Heart right ventricle (tissue), 16 donors: Measurements from ENCODE around the gene GPR78. TPM values are rescaled to one million over a fixed set of nuclear protein-coding genes. Genes with fewer than 3 reads are reported as not detected.

Experiments used
- ATAC-seq, 8 donors: fragments of 200-7000 bp; cut with Tn5 transposase; one replicate each; pipeline ENCODE4 v1.9.1; 2020; ENCODE audit warnings: mild to moderate bottlenecking in 8 of 8, moderate library complexity in 8 of 8, moderate number of reproducible peaks in 1 of 8
- DNase-seq, 2 donors: peaks; one replicate each; pipeline ENCODE4 v3.0.0-alpha.2; 2020
- H3K27ac ChIP-seq, 10 donors: fragments of 200-600 bp; sonication (generic) in 2 of 10; one replicate each; pipeline versions ENCODE4 v1.5.0 to v1.8.0; 2020 to 2022; ENCODE audit warnings: mild to moderate bottlenecking in 3 of 10
- H3K27me3 ChIP-seq, 7 donors: fragments of 200-600 bp; one replicate each; pipeline ENCODE4 v1.8.0; 2021 to 2022; ENCODE audit warnings: mild to moderate bottlenecking in 2 of 7
- H3K36me3 ChIP-seq, 9 donors: fragments of 200-600 bp; sonication (generic) in 1 of 9; one replicate each; pipeline versions ENCODE4 v1.5.0 to v1.8.0; 2020 to 2022; ENCODE audit warnings: mild to moderate bottlenecking in 2 of 9
- H3K4me1 ChIP-seq, 9 donors: fragments of 200-600 bp; sonication (generic) in 1 of 9; one replicate each; pipeline versions ENCODE4 v1.5.0 to v1.8.0; 2020 to 2022; ENCODE audit warnings: mild to moderate bottlenecking in 4 of 9
- H3K4me3 ChIP-seq, 10 donors: fragments of 200-600 bp; sonication (generic) in 2 of 10; one replicate each; pipeline versions ENCODE4 v1.5.0 to v1.8.0; 2020 to 2022; ENCODE audit warnings: mild to moderate bottlenecking in 7 of 10, moderate library complexity in 2 of 10
- H3K9me3 ChIP-seq, 11 donors: fragments of 200-600 bp in 10 of 11; sonication (generic) in 2 of 11; one replicate each; pipeline versions ENCODE4 v1.5.0 to v1.8.0; 2013 to 2022; ENCODE audit warnings: mild to moderate bottlenecking in 2 of 11, control low read depth in 1 of 11, moderate library complexity in 1 of 11
- CTCF ChIP-seq, 9 donors: fragments of 200-600 bp; sonication (generic) in 2 of 9; IDR thresholded peaks; one replicate each; pipeline versions ENCODE4 v1.5.0 to v1.8.0; 2021 to 2022; ENCODE audit warnings: antibody characterized with exemption in 9 of 9, mild to moderate bottlenecking in 5 of 9, moderate library complexity in 1 of 9
- WGBS, 2 donors: extraction: QIAGEN DNeasy Blood & Tissue Kit; methylation state at CpG; one replicate each; pipeline ENCODE4 v1.1.7; 2013; ENCODE audit warnings: inconsistent platforms in 1 of 2; 5-methylcytosine and 5-hydroxymethylcytosine counted together
- intact Hi-C, 10 donors: fragments of 100-400 bp; cut with DNase I; formaldehyde crosslinking; loops; one replicate each; pipeline versions ENCODE4 v1.11.1 to v1.14.2; 2022
- polyA plus RNA-seq, 2 donors: library from polyadenylated mRNA; stranded (reverse); fragments of 200-250 nt; gene quantifications; one replicate each; pipeline ENCODE4 v1.2.3, GENCODE V29; 2013
- total RNA-seq, 10 donors: library from RNA; stranded (reverse); fragmentation: NEBNext Ultra II Directional in 3 of 10; extraction: Animal tissue kit (Norgen Biotek cat#: 25700) in 3 of 10; gene quantifications; one replicate each; pipeline versions ENCODE4 v1.2.1 to v1.2.4, GENCODE V29; 2021 to 2023
- donor health status: Arrhythmogenic right ventricular cardiomyopathy.
- donor health status: ischemic (EF 13 %, LVEDD 7.1; RV severe dilation, severe dysfunction).
- donor health status: healthy with polysubstance abuse.
- donor health status: DM: no; HTN: yes; CAD: no.
- donor health status: DM: no; HTN: no; CAD: no.
- donor health status: ischemic (EF 25% LVEDD 6.9; RV normal size, moderate dysfunction).
- donor health status: ischemic (EF 25% LVEDD 5.7; RV mildly dilated, moderate dysfunction).
- donor health status: healthy.
- donor health status: DM: yes; HTN: yes; CAD: no.
- donor health status: Ischemic cardiomyopathy.
- donor health status: ischemic (EF 35%, LVEDD 5.7; RV mildly dilated, moderate dysfunction).
- donor health status: nonischemic (EF 11% LVEDD 7.7; RV severe dilation, severe dysfunction).
- donor health status: DM: yes; HTN: yes; CAD: no.
- donor health status: PGD.
- donor health status: ischemic (EF 29% LVEDD 5.4; RV normal size, mild dysfunction).
- donor health status: nonischemic (EF 23%, LVEDD 6.1; RV moderate dilation, normal function).

Gene GPR78
- total and polyA plus RNA-seq, 12 donors, result 0.01 to 0.12 TPM; not detected in 10

DNA sequence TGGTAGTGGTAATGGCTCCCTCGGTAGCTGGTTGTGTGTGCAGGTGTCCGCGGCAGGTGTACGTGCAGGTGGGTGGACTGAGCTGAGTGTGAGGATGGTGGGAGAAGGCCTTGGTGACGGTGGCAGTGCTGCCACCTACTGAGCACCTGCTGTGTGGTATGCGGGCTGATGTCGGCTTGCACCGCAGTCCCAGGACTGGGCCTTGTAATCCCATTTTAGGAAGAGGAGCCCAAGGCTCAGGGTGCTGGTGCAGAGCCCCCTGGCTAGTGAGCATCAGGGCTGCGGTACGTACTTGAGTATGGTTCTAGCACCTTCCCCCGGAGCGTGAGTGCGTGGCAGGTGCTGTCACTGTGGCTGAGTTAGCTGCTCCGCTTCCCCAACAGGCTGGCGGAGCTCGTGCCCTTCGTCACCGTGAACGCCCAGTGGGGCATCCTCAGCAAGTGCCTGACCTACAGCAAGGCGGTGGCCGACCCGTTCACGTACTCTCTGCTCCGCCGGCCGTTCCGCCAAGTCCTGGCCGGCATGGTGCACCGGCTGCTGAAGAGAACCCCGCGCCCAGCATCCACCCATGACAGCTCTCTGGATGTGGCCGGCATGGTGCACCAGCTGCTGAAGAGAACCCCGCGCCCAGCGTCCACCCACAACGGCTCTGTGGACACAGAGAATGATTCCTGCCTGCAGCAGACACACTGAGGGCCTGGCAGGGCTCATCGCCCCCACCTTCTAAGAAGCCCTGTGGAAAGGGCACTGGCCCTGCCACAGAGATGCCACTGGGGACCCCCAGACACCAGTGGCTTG is 6.7 kb downstream of the GPR78 start:
- Histone ChIP-seq H3K4me1 (no peaks in the 10 kb centered on the region), H3K27me3 (peaks cover 9 to 99% (median 86%) of the 10 kb centered on the region in 7 donors), H3K27ac (no peak overlapping the region), H3K36me3 (no peaks in the 10 kb centered on the region), H3K9me3 (no peaks in the 10 kb centered on the region), H3K4me3 (no peak overlapping the region)
- DNase-seq, result no peak
- ATAC-seq, result no peak
- no peak for TF ChIP-seq CTCF (IDR thresholded peaks at IDR 0.05)
- WGBS, 2 donors, result 75 to 81% methylated on average over 37 of the region's 37 CpGs
- intact Hi-C loops, result no loop called here

GRCh38 chr4:8587469-8588195 is 7.4 kb downstream of the GPR78 start:
- WGBS, 2 donors, result 68 to 81% methylated on average over 18 of the region's 18 CpGs
- no peak overlapping the region for H3K27ac ChIP-seq
- H3K36me3 ChIP-seq, result no peaks in the 10 kb centered on the region
- TF ChIP-seq CTCF (IDR thresholded peaks at IDR 0.05), result no peak
- DNase-seq (no peak), ATAC-seq (no peak)
- no peaks in the 10 kb centered on the region for H3K9me3 ChIP-seq
- intact Hi-C loops, result loop anchor here in 1 of 10 donors (2.0 kb wide), 1 partner anchor 119 kb away; no protein-coding TSS in a partner anchor
- H3K4me3 ChIP-seq, result no peak overlapping the region
- H3K27me3 ChIP-seq, result peaks cover 13 to 99% (median 86%) of the 10 kb centered on the region in 7 donors
- H3K4me1 ChIP-seq, result peaks cover 0 to 5% (median 0%) of the 10 kb centered on the region in 9 donors

GRCh38 chr4:8588196-8588470 is 7.9 kb downstream of the GPR78 start:
- Histone ChIP-seq H3K4me1 (peaks cover 0 to 10% (median 0%) of the 10 kb centered on the region in 9 donors), H3K4me3 (no peak overlapping the region), H3K9me3 (no peaks in the 10 kb centered on the region), H3K27ac (no peak overlapping the region), H3K36me3 (no peaks in the 10 kb centered on the region), H3K27me3 (peaks cover 15 to 99% (median 86%) of the 10 kb centered on the region in 7 donors)
- 82 to 88% methylated on average over 2 of the region's 2 CpGs for WGBS, 2 donors
- TF ChIP-seq CTCF (IDR thresholded peaks at IDR 0.05), result no peak
- ATAC-seq, result no peak
- intact Hi-C loops, result loop anchor here in 1 of 10 donors (2.0 kb wide), 1 partner anchor 119 kb away; no protein-coding TSS in a partner anchor
- no peak for DNase-seq

- intact Hi-C loops, result loop anchor here in 1 of 10 donors (2.0 kb wide), 1 partner anchor 121 kb away; no protein-coding TSS in a partner anchor
- Histone ChIP-seq H3K27ac (no peak overlapping the region), H3K27me3 (peaks cover 15 to 99% (median 90%) of the 10 kb centered on the region in 7 donors), H3K4me1 (peaks cover 0 to 12% (median 0%) of the 10 kb centered on the region in 9 donors), H3K4me3 (no peak overlapping the region), H3K36me3 (no peaks in the 10 kb centered on the region), H3K9me3 (no peaks in the 10 kb centered on the region)
- no peak for DNase-seq
- WGBS, 2 donors, result 82 to 85% methylated on average over 10 of the region's 10 CpGs
- no peak for ATAC-seq
- TF ChIP-seq CTCF (IDR thresholded peaks at IDR 0.05), result no peak
Observed at GRCh38 chr4:8589336-8589735, 9.1 kb downstream of the GPR78 start.
